ENCODE results near the gene STAM. TPM values are rescaled to one million over a fixed set of nuclear protein-coding genes. Genes with fewer than 3 reads are reported as not detected.

The STAM gene
- total and polyA plus RNA-seq, 2 donors from 2014 or later = 10.3 to 26.1 TPM

- Histone ChIP-seq H3K4me3 (ENCODE audit: low read length in 3 of 3) (no peak overlapping the region), H3K36me3 (ENCODE audit: control insufficient read depth in 2 of 3, insufficient read depth in 3 of 3, low read length in 3 of 3) (no peaks in the 10 kb centered on the region), H3K27me3 (ENCODE audit: control insufficient read depth, insufficient read depth, low read length) (no peaks in the 10 kb centered on the region), H3K9ac (ENCODE audit: low read length in 3 of 3) (no peak overlapping the region), H3K27ac (ENCODE audit: low read depth in 2 of 2, low read length in 2 of 2) (no peak overlapping the region), H3K9me3 (ENCODE audit: control insufficient read depth in 2 of 3, insufficient read depth in 1 of 3, low read length in 3 of 3) (no peaks in the 10 kb centered on the region), H3K4me1 (ENCODE audit: control insufficient read depth in 2 of 3, insufficient read depth in 2 of 3, low read depth in 1 of 3, low read length in 3 of 3) (no peaks in the 10 kb centered on the region)
- intact Hi-C loops (cut with DNase I) = no loop called here
- DNase-seq (no peak), FAIRE-seq (no peak)
- TF ChIP-seq, protein P1, sequence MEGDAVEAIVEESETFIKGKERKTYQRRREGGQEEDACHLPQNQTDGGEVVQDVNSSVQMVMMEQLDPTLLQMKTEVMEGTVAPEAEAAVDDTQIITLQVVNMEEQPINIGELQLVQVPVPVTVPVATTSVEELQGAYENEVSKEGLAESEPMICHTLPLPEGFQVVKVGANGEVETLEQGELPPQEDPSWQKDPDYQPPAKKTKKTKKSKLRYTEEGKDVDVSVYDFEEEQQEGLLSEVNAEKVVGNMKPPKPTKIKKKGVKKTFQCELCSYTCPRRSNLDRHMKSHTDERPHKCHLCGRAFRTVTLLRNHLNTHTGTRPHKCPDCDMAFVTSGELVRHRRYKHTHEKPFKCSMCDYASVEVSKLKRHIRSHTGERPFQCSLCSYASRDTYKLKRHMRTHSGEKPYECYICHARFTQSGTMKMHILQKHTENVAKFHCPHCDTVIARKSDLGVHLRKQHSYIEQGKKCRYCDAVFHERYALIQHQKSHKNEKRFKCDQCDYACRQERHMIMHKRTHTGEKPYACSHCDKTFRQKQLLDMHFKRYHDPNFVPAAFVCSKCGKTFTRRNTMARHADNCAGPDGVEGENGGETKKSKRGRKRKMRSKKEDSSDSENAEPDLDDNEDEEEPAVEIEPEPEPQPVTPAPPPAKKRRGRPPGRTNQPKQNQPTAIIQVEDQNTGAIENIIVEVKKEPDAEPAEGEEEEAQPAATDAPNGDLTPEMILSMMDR (IDR thresholded peaks at IDR 0.05; ENCODE audit: borderline replicate concordance, extremely low read depth, insufficient read depth) = no peak
Measured at GRCh38 chr10:17733620-17734019, 89.7 kb downstream of the STAM start.

- Histone ChIP-seq H3K9ac (ENCODE audit: low read length in 3 of 3) (no peak overlapping the region), H3K27ac (ENCODE audit: low read depth in 2 of 2, low read length in 2 of 2) (no peak overlapping the region), H3K9me3 (ENCODE audit: control insufficient read depth in 2 of 3, insufficient read depth in 1 of 3, low read length in 3 of 3) (no peaks in the 10 kb centered on the region), H3K27me3 (ENCODE audit: control insufficient read depth, insufficient read depth, low read length) (no peaks in the 10 kb centered on the region), H3K4me1 (ENCODE audit: control insufficient read depth in 2 of 3, insufficient read depth in 2 of 3, low read depth in 1 of 3, low read length in 3 of 3) (no peaks in the 10 kb centered on the region), H3K36me3 (ENCODE audit: control insufficient read depth in 2 of 3, insufficient read depth in 3 of 3, low read length in 3 of 3) (no peaks in the 10 kb centered on the region), H3K4me3 (ENCODE audit: low read length in 3 of 3) (no peak overlapping the region)
- FAIRE-seq (no peak), DNase-seq (no peak)
- intact Hi-C loops (cut with DNase I) = no loop called here
- TF ChIP-seq, protein P1 (IDR thresholded peaks at IDR 0.05; ENCODE audit: borderline replicate concordance, extremely low read depth, insufficient read depth) = no peak
Measured at GRCh38 chr10:17734432-17735080, 90.6 kb downstream of the STAM start.

DNA sequence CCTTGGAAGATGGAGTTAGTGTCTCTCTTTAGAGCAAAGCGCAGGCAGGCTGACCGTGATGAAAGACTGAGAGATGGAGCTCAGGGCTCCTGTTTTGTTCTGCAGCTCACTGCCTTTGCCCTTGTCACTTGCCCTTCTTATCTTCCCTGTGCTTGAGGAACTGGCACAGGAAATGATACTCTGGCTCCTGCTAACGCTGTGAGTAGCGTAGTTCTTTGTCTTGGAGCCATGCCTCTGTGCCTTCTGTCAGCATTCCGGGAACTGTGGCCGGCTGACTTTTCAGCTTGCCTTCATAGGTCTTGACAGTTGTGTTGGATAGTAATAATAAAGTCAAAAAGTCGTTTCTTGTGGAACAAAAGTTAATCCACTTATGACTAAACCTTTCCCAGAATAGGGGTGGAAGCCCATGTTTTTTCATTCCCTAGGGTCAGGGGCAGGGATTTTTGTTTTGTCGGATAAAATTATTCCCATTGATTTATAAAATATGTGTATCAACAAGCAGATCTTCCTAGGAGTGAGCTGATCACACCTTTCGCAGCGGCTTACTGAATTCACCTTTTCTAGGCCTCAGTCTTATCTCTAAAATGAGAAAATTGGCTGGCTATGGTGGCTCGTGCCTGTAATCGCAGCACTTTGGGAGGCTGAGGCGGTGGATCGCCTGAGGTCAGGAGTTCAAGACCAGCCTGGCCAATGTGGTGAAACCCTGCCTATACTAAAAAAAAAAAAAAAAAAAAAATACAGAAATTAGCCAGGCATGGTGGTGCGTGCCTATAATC lies 91.4 kb downstream of the STAM start:
- no peak overlapping the region for H3K27ac ChIP-seq (ENCODE audit: low read depth in 2 of 2, low read length in 2 of 2)
- no peak overlapping the region for H3K9ac ChIP-seq (ENCODE audit: low read length in 3 of 3)
- H3K27me3 ChIP-seq (ENCODE audit: control insufficient read depth, insufficient read depth, low read length) = no peaks in the 10 kb centered on the region
- no peaks in the 10 kb centered on the region for H3K9me3 ChIP-seq (ENCODE audit: control insufficient read depth in 2 of 3, insufficient read depth in 1 of 3, low read length in 3 of 3)
- intact Hi-C loops (cut with DNase I) = no loop called here
- no peaks in the 10 kb centered on the region for H3K36me3 ChIP-seq (ENCODE audit: control insufficient read depth in 2 of 3, insufficient read depth in 3 of 3, low read length in 3 of 3)
- DNase-seq = no peak
- no peak overlapping the region for H3K4me3 ChIP-seq (ENCODE audit: low read length in 3 of 3)
- no peak for FAIRE-seq
- TF ChIP-seq, protein P1 (IDR thresholded peaks at IDR 0.05; ENCODE audit: borderline replicate concordance, extremely low read depth, insufficient read depth) = no peak
- no peaks in the 10 kb centered on the region for H3K4me1 ChIP-seq (ENCODE audit: control insufficient read depth in 2 of 3, insufficient read depth in 2 of 3, low read depth in 1 of 3, low read length in 3 of 3)

Measured in kidney (tissue), 14 donors.